A673 (cell line): Measurements from ENCODE around the gene KRTAP5-3. TPM values are rescaled to one million over a fixed set of nuclear protein-coding genes. Genes with fewer than 3 reads are reported as not detected.

Experiments used
- BruUV-seq: library from RNA; stranded (reverse); fragments of 400-500 nt; replicated peaks from 2 replicates; lab custom pipeline; 2021; lab: Mats Ljungman, UMichigan
- CTCF ChIA-PET: fragments of 300-600 bp; sonication (Branson Sonifier 250); formaldehyde crosslinking; loops from one replicate; lab custom pipeline; 2022; ENCODE audit warnings: antibody characterized with exemption; lab: Charles Lee
- POLR2A ChIA-PET: fragments of 300-600 bp; sonication (Branson Sonifier 250); formaldehyde crosslinking; loops from one replicate; lab custom pipeline; 2022; ENCODE audit warnings: antibody characterized with exemption; ENCODE audit not compliant: low non-redundant PET; lab: Charles Lee
- DNase-seq: peaks from one replicate; pipeline ENCODE4 v3.0.0-alpha.2; 2015; ENCODE audit warnings: low spot score
- H3K27ac ChIP-seq: fragments of 200-600 bp; sonication (generic); 2 replicates; pipeline ENCODE4 v1.5.1; 2016; ENCODE audit warnings: mixed run types, low read depth, mild to moderate bottlenecking, mixed read lengths, antibody characterized with exemption, low read length; ENCODE audit not compliant: poor library complexity, severe bottlenecking
- H3K27me3 ChIP-seq: fragments of 200-600 bp; sonication (generic); replicated peaks from 2 replicates; pipeline ENCODE4 v1.6.1; 2017; ENCODE audit warnings: mixed run types, low read depth, mild to moderate bottlenecking, mixed read lengths, antibody characterized with exemption, low read length; ENCODE audit not compliant: insufficient read depth, poor library complexity
- H3K36me3 ChIP-seq: fragments of 200-600 bp; sonication (generic); 2 replicates; pipeline ENCODE4 v1.6.1; 2016; ENCODE audit warnings: mixed run types, mild to moderate bottlenecking, mixed read lengths, antibody characterized with exemption, low read length; ENCODE audit not compliant: insufficient read depth, poor library complexity, severe bottlenecking
- H3K4me1 ChIP-seq: fragments of 200-600 bp; sonication (generic); 2 replicates; pipeline ENCODE4 v1.6.1; 2017; ENCODE audit warnings: mixed run types, mild to moderate bottlenecking, mixed read lengths, antibody characterized with exemption, low read length; ENCODE audit not compliant: insufficient read depth, poor library complexity, severe bottlenecking
- H3K4me3 ChIP-seq: fragments of 200-600 bp; sonication (generic); 2 replicates; pipeline ENCODE4 v1.5.1; 2016; ENCODE audit warnings: low read depth, mixed run types, mild to moderate bottlenecking, mixed read lengths, low read length; ENCODE audit not compliant: poor library complexity, severe bottlenecking
- H3K9me3 ChIP-seq: fragments of 200-600 bp; sonication (generic); 2 replicates; pipeline ENCODE4 v1.6.1; 2016; ENCODE audit warnings: mixed run types, low read depth, mild to moderate bottlenecking, mixed read lengths, antibody characterized with exemption, low read length; ENCODE audit not compliant: poor library complexity, severe bottlenecking
- CTCF ChIP-seq: fragments of 300-800, 200-600 bp; sonication (generic); conservative IDR thresholded peaks from 2 replicates; pipeline ENCODE4 v1.5.1; 2017; ENCODE audit warnings: low read depth, mild to moderate bottlenecking, antibody characterized with exemption, low read length, moderate library complexity, mixed read lengths
- EZH2 ChIP-seq: fragments of 200-600 bp; sonication (generic); IDR thresholded peaks from 2 replicates; pipeline ENCODE4 v1.6.1; 2017; ENCODE audit warnings: borderline replicate concordance, low read depth, mild to moderate bottlenecking, mixed read lengths, antibody characterized with exemption, low read length; ENCODE audit not compliant: poor library complexity, severe bottlenecking
- intact Hi-C: fragments of 100-400 bp; cut with micrococcal nuclease; formaldehyde crosslinking; loops from one replicate; pipeline ENCODE4 v1.10.0; 2022; ENCODE audit not compliant: unreplicated experiment
- total RNA-seq: library from RNA; stranded (reverse); gene quantifications from 2 replicates; pipeline ENCODE4 v1.2.3, GENCODE V29; 2021

KRTAP5-3 gene
- total RNA-seq, 1 experiment from 2014 or later: not detected

GRCh38 chr11:1568441-1568911 lies 39.8 kb downstream of the KRTAP5-3 start:
- BruUV-seq: no TSS peak

GRCh38 chr11:1567721-1568100 lies 40.6 kb downstream of the KRTAP5-3 start:
- BruUV-seq: no TSS peak
- POLR2A ChIA-PET: no interaction called here

More at GRCh38 chr11:1568441-1568911, 39.8 kb downstream of the KRTAP5-3 start:
- POLR2A ChIA-PET: no interaction called here
- Histone ChIP-seq H3K4me1 (no peaks in the 10 kb centered on the region), H3K27ac (no peak overlapping the region), H3K4me3 (no peak overlapping the region), H3K9me3 (no peaks in the 10 kb centered on the region), H3K36me3 (no peaks in the 10 kb centered on the region), H3K27me3 (peaks cover 12% of the 10 kb centered on the region)
- CTCF ChIA-PET: interaction anchor here (0.6 kb wide), 1 partner anchor 27 kb away, joined by 5 read pairs; no protein-coding TSS in a partner anchor
- TF ChIP-seq CTCF (no peak), EZH2 (no peak)
- no peak for DNase-seq
- intact Hi-C loops: no loop called here

GRCh38 chr11:1567052-1567720 lies 41.1 kb downstream of the KRTAP5-3 start:
- intact Hi-C loops: no loop called here
- Histone ChIP-seq H3K27me3 (no peaks in the 10 kb centered on the region), H3K36me3 (no peaks in the 10 kb centered on the region), H3K4me3 (no peak overlapping the region), H3K9me3 (no peaks in the 10 kb centered on the region), H3K4me1 (no peaks in the 10 kb centered on the region), H3K27ac (no peak overlapping the region)
- DNase-seq: no peak
- ChIA-PET CTCF (no interaction called here), POLR2A (no interaction called here)
- BruUV-seq: no TSS peak
- TF ChIP-seq CTCF: no peak
- TF ChIP-seq EZH2: no peak

More at GRCh38 chr11:1567721-1568100, 40.6 kb downstream of the KRTAP5-3 start:
- Histone ChIP-seq H3K27ac (no peak overlapping the region), H3K4me3 (no peak overlapping the region), H3K4me1 (no peaks in the 10 kb centered on the region), H3K9me3 (no peaks in the 10 kb centered on the region), H3K36me3 (no peaks in the 10 kb centered on the region), H3K27me3 (peaks cover 4% of the 10 kb centered on the region)
- DNase-seq: no peak
- intact Hi-C loops: no loop called here
- CTCF ChIA-PET: interaction anchor here (0.6 kb wide), 1 partner anchor 28 kb away, joined by 5 read pairs; no protein-coding TSS in a partner anchor
- no peak for TF ChIP-seq EZH2
- TF ChIP-seq CTCF: no peak
